ENCODE measurements around the gene KRTAP1-3.

DNA sequence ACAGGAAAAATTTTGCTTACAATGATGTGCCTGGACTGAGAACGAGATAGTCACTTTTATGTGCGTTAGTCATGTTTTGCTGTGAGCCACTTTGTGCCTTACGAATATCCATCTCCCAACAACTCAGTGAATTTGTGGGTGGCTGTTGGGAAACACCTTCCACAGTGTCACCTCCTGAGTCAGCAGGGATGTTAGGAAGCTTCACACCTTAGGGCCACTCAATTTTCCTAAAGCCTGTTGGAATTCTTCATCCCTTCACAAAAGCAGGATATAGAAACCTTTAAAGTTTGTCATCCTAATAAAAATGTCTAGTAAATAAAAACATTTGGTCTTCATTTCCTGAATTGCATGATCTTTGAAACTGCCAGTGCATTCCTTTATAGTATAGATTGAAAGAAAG is 21.5 kb downstream of the KRTAP1-3 start:
- TF ChIP-seq EZH2 (IDR thresholded peaks at IDR 0.05) (no peak), POLR2AphosphoS5 (IDR thresholded peaks at IDR 0.05; ENCODE audit: borderline replicate concordance, low read depth, low read length) (no peak), FOXP2 (optimal IDR thresholded peaks at IDR 0.05; ENCODE audit: control extremely low read depth, extremely low read length, insufficient read depth) (no peak)

Measured in SK-N-MC (cell line).